CMK (cell line): ENCODE results near the gene ZPBP2.

Experiments used
- DNase-seq: peaks from one replicate; pipeline ENCODE4 v3.0.0-alpha.2; 2010; ENCODE audit warnings: low read depth

ZPBP2 gene

DNA sequence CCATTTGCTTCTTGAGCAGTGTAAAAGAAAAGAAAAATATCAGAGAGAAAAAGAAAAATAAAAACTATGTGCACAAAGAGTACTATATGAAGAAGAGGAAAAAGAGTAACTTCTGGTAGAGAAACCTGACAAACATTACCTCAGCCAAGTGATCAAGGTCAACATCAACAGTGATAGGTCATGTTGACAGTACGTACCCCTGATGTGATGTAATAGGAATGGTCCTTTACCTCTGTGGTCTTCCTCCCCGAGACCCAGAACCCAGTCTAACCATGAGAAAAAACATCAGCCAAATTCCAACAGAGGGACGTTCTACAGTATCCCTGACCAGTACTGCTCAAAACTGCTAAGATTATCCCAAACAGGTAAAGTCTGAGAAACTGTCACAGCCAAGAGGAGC is 46.0 kb downstream of the ZPBP2 start:
- DNase-seq: no peak

DNA sequence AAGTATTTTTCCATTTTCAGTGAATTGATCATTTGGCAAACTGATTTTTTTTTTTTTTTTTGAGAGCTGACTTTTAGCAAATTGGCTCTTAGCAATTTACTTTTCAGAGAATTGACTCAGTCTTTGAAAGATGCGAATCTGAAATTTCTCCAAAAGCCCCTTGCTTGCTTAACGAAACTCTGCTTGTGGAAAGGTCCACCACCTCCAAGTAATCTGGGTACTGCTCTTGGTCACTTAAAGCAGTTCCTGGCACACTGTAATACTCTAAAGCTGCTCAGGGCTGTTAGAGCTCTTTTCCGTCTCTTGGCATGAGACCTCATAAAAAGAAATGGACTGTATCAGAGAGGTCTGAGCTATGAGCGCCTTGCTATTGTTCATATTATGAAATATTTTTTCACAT is 47.6 kb downstream of the ZPBP2 start:
- no peak for DNase-seq

DNA sequence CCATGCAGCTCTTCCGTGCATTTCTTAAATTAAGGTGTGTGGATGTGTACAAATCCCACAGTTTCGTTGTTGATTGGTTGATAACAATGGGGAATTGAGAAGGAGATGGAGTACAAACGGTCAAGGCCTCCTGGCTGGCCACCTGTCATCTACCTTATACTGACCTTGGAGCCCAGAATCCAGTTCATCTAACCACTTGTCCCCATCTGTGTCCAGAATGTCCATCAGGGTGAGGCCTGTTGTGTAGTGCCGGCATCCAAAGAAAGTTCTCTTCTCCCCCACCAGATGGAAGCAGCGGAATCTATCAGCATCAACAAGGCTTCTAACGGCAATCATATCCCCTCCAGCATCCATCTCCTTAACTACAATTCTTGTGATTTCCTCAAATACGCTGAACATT is 48.9 kb downstream of the ZPBP2 start:
- no peak for DNase-seq

DNA sequence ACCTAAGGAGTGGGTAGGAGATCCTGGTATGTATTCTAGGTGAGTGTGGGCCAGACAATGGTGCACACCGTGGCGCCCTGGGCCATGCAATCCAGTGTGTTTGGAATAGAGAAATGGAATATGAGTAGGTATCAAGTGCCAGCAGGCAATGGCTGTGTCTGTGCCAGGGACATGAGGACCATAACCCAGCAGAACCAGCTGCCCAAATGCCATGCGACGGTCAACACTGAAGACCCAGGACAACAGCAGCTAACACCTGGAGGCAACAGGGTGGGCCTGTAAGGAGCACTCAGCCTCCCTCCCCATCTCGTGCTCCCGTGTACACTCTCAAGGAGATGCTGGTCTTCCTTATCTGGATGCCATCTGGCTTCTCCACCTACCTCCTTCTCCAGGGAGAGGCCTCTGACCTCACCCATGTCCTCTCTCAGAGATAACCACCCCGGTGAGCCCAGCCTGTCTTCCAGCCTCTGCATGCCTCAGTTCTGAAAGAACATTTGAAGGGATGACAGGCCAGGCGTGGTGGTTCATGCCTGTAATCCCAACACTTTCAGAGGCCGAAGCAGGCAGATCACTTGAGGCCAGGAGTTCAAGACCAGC is 51.2 kb downstream of the ZPBP2 start:
- DNase-seq: no peak

DNA sequence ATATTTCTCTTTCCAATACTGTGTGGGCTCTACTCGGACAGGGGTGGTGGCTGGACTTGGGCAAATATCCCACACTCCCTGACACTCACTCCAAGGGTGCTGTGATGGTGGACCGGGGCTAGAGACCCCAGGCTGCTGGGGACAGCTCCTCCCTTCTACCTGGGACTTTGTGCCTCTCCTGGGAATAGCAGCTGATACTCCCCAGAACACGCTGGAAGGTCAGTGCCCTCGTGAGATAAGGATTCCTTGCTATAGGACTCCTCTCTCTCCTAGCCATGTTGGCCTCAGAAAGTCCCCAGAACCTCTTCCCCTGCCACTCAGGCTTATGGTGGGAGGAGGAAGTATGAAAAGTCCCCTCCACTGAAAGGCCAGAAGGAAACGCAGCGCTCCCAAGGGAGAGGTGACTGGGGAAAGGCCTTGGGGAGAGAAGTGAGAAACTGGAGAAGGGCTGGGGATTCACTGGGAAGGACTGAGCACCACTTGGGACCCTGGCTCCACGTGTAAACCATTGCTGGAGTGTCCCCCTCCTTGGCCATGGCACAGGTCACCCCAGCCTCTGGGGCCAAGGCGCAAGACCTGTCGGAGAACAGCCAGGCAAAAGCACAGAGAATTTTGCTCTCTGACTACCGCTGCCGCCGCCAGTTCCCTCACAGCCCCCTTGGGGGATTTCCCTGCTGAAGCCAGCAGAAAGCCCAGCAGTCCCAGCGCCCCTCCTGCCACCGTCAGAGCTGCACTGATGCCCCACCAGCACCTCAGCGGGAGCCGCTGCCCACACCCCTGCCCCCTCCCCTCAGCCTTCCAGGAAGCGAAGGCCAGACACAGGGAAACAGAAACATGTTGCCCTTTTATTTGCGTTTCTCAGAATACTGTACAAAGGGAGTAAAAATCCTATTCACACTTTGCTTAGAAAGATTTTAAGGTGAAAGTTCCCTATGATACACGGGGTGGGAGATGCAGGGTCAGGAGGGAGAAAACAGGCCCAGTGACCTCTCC is 52.5 kb downstream of the ZPBP2 start:
- no peak for DNase-seq

DNA sequence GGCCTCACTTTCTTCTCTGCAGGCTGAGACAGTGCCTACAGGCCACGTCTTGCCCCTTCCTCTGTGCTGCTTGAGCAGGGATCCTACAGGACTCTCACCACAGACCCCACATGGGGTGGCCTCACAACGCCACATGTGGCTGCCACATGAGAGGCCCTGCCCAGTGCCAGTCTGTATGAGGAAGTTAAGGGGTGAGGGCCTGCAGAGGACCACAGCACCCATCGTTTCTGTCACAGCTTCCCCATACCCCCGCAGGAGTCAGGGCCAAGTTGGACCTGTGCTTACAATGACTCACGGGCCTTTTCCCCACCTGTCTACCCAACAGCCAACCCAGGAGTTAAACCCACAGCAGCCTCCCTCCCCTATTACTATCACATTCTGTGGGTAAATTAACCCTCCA is 53.3 kb downstream of the ZPBP2 start:
- DNase-seq: no peak

DNA sequence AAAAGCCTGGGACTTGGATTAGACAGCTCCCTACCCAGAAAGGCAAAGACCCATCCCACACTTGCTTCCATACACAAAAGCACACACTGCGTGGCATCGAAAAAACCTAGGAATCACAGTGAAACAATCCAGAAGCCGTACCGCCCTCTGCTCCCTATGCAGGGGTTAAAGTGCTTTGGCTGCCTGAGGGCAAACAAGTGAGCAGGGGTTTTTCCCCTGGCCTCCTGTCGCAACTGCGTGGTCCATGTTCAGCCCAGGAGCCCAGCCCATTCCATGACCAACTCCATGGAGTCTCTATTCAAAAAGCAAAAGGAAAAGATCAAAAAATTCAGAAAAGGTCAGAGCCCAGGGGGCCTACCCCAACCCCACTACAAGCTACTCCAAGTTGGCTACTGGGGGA is 54.0 kb downstream of the ZPBP2 start:
- DNase-seq: no peak

DNA sequence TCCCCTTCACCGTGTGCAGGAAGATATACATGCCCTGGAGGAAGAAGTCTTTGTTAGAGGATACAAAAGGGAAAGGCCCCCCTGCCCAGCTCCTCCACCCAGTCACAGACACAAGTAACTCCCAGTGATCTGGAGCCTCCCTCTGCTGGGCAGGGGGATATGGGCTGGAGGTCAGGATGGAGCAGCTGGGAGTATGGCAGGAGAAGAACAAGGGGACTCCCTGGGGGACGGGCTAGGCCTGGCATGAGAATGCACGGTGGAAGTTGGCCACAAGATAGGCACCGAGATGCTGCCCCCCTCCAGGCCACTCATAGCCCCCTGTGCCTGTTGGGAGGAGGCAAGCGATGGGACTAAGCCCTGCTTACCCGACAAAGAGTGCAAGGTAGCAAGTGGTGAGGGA is 55.2 kb downstream of the ZPBP2 start:
- no peak for DNase-seq

DNA sequence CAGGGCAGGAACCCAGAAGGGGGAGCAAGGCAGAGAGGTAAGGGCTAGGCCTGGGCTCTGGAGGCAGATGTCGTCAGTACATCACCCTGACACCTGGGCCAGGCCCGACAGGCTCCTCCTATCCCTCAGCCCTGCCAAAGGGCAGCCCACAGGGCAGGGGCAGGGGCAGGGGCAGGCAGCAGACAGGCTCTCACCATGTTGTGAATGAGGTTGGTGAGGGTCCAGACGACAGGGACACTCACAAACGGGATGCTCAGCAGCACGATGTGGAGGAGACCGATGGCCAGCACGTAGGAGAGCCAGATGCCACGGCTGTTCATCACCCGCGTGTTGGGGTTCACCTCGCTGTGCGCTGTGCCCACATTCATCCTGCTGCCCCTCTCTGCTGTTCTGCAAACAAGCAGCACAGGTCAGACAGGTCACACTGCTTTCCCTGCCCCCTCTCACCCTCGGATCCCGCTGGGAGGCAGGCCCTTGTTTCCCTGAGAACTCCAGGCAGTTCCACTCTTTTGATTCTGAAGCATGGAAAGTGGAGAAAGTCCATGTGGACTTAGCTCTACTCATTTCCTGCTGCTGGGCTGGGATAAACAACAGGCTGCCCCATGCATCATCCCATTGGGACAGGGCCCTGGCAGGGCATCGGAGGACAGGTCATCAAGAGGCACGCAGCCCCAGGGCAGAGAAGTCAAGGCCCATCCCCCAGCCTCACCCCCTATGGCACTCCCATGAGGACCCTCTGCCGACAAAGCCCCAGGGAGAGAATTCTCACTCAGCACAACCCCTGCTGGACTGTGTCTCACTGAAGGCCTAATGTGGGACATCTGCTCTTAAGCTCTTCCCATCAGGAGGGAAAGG is 56.1 kb downstream of the ZPBP2 start:
- DNase-seq: no peak

DNA sequence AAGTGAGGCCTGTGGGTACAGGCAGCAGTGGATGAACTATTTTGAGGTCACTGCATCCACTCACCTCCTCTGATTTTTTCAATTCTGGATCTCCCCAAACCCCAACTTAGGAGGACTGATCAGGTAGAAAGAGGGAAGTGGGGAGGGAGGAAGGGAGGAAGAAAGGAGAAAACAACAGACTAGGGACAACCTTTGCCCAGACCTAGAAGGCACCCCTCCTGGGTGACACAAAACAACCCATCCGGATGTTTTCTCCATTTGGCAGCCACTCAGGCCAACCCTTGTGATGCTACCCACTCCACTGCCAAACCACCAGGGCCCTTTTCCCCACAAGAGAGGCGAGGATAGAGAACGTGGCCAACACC is 56.7 kb downstream of the ZPBP2 start:
- DNase-seq: no peak

DNA sequence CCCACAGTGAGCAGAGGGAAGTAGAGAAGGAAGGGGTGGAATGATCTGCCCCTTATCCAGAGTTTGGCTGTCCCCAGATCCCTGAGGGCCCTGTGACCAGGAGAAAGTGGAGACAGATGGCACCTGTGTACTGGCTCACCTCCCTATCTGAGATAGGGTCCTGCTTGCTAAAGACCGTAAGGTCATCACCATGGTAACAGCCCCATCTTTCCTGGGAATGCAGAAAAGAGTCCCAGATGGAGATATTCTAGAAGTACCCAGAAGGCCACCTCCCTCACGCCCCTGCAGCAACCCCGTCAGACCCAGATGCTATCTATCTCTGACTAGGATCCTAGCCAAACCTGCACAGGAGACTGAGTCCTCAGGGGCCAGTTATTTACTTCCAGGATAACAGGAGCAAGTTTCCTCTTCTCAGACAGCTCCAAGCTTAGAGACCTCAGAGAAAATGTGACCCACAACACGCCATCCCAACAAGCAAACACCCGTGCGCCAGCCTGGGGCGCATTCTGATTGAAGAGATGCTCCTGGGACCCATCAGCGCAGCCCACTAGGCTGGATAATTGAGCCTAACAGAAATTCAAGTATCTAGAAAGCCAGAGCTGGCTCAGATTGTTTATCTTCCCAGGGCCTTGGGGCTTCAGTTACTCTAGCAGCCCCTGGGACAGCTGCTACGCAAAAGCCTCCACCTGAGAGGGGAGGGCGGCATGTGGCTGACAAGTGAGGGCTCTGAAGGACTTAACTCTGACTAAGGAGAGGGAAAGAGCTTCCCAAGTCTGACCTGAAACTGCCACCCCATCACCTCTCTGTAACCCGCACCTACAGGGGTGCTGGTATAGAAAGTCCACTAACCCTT is 57.5 kb downstream of the ZPBP2 start:
- no peak for DNase-seq

DNA sequence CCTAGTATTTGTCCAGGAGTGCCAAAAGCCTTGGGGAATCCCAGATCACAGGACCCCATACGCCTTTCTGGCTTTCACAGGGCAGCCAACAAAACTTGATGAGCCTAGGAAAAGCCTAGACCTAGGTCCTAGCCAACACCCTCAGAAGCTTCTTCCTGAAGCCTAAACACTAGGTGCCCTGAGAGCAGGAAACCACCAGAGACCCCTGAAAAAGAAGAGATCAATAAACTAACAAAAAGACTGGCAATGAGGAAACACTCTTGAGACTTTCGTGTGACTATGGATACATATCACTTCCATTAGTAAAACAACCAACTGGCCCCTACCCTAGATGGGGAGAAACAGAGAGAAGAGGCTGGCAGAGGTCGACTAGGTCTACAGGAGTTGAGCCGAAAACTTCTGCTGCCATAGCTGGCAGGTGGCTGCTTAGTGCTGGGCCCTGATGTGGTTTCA is 58.2 kb downstream of the ZPBP2 start:
- no peak for DNase-seq

DNA sequence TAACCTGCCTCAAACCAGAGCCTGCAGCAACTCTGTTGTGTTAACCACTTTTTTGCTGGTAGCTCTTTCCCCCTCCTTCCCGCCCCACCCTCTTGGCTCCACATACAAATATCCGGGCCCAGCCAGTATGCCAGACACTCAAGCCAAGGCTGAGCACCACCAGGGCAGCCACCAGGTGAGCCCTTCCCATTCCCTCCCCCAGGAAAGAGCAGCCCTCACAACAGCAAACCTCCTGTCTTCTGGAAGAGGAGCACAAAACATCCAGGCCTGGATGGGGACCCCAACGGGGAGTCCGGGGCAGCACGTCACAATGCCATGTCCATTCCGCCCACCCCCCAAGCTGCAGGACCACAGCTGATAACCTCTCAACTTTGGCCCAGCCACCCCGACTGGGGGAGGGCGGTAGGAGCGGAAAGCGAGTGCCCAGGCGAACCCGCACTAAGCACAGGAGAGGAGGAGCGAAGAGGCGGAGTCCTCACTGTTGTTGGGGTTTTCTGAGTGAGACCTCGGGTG is 58.6 kb downstream of the ZPBP2 start:
- no peak for DNase-seq
